ENCODE results near the gene EIF2S3B.

The EIF2S3B gene

GRCh38 chr12:10554756-10555481 is 49.2 kb downstream of the EIF2S3B start:
- DNase-seq = no peak

GRCh38 chr12:10557329-10557728 is 51.6 kb downstream of the EIF2S3B start:
- no peak for DNase-seq

DNA sequence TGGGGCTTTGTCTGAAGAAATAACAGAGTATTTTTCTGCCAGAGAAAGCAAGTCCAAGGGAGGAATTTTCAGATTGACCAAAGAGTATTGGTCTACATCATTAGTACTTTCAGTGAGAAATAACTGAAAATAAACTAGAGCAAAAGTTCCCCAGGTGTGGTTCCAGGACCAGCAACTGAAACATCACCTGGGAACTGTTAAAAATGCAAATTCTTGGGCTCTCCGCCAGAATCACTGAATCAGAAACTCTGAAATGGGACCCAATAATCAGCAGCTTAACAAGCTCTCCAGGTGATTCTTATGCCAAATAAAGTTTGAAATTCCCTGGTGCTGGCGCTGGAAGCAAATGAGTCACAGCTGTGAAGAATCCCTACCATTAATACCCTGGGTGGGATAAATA is 52.1 kb downstream of the EIF2S3B start:
- DNase-seq = no peak

Measured in NK-92 treated with Interleukin-12 subunit alpha and Interleukin-12 subunit beta, amount 100 ng/mL, for 24 hours (cell line).